ENCODE data around the gene MAPKBP1. TPM values are rescaled to one million over a fixed set of nuclear protein-coding genes. Genes with fewer than 3 reads are reported as not detected.

Gene MAPKBP1
- total and polyA plus RNA-seq, 9 of the 15 experiments (the other 6 are each of a cell fraction or from before 2014, with no cell fraction given) = 0.15 to 9.5 (median 4.5) TPM

- H3K4me1 ChIP-seq (replicated peaks in 1 of 2; ENCODE audit: control insufficient read depth in 2 of 2, insufficient read depth in 2 of 2, low read length in 2 of 2) = peaks cover 0 to 60% of the 10 kb centered on the region in 2 experiments; a peak in 2 of 5 replicates
- no peak overlapping the region for H3K9ac ChIP-seq (ENCODE audit: insufficient read depth in 1 of 2, low read depth in 2 of 2, low read length in 2 of 2)
- no peak overlapping the region for H2AFZ ChIP-seq (ENCODE audit: low read depth, low read length)
- in situ Hi-C loops (cut with MboI) = no loop called here
- ATAC-seq (no peak), FAIRE-seq (no peak), DNase-seq (ENCODE audit: extremely low read depth in 1 of 4, low spot score in 3 of 4) (no peak)
- peaks cover 11% of the 10 kb centered on the region for H4K20me1 ChIP-seq (replicated peaks; ENCODE audit: control insufficient read depth, insufficient read depth, low read length)
- no peak overlapping the region for H3K4me3 ChIP-seq
- ChIA-PET POLR2A (interaction anchor here (0.7 to 1.0 kb wide), 2 partner anchors 10 to 1503 kb away, joined by 3 read pairs; no protein-coding TSS in a partner anchor), CTCF (ENCODE audit: low intra/inter-chr PET ratio) (no interaction called here)
- no peak overlapping the region for H3K27ac ChIP-seq (ENCODE audit: extremely low read depth, low read depth, low read length)
- no TSS peak for BruUV-seq (replicated peaks)
- H3K9me3 ChIP-seq (replicated peaks; ENCODE audit: control insufficient read depth, insufficient read depth, low read depth, low read length) = no peaks in the 10 kb centered on the region; the same call in 1 of the 2 replicates
- no peak overlapping the region for H3K4me2 ChIP-seq (ENCODE audit: insufficient read depth, low read length)
- H3K27me3 ChIP-seq (ENCODE audit: control insufficient read depth in 2 of 2, insufficient read depth in 2 of 2, low read length in 2 of 2) = peaks cover 49 to 94% of the 10 kb centered on the region in 2 experiments; a peak in 4 of 5 replicates
- no peaks in the 10 kb centered on the region for H3K36me3 ChIP-seq (ENCODE audit: control insufficient read depth, insufficient read depth, low read length)
- WGBS (ENCODE audit: insufficient coverage, low coverage, missing lambda C conversion rate) = 28% methylated on average over 12 of the region's 12 CpGs
- no peaks in the 10 kb centered on the region for H3K9me1 ChIP-seq (ENCODE audit: control insufficient read depth, insufficient read depth, low read length)
- intact Hi-C loops (cut with micrococcal nuclease) = no loop called here
- no peaks in the 10 kb centered on the region for H3K79me2 ChIP-seq (ENCODE audit: control insufficient read depth, insufficient read depth, low read length)
- TF ChIP-seq, protein P1, sequence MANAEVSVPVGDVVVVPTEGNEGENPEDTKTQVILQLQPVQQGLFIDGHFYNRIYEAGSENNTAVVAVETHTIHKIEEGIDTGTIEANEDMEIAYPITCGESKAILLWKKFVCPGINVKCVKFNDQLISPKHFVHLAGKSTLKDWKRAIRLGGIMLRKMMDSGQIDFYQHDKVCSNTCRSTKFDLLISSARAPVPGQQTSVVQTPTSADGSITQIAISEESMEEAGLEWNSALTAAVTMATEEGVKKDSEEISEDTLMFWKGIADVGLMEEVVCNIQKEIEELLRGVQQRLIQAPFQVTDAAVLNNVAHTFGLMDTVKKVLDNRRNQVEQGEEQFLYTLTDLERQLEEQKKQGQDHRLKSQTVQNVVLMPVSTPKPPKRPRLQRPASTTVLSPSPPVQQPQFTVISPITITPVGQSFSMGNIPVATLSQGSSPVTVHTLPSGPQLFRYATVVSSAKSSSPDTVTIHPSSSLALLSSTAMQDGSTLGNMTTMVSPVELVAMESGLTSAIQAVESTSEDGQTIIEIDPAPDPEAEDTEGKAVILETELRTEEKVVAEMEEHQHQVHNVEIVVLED (CRISPR knock-in tag; IDR thresholded peaks at IDR 0.05) = no peak
- TF ChIP-seq KLF10 (CRISPR knock-in tag; IDR thresholded peaks at IDR 0.05) (no peak), GTF3C2 (IDR thresholded peaks at IDR 0.05; ENCODE audit: borderline replicate concordance, extremely low read depth, insufficient read length) (no peak), THRA (IDR thresholded peaks at IDR 0.05) (no peak), MCM7 (IDR thresholded peaks at IDR 0.05) (no peak), C11orf30 (IDR thresholded peaks at IDR 0.05; ENCODE audit: low read depth) (no peak), ZNF76 (CRISPR knock-in tag; IDR thresholded peaks at IDR 0.05; ENCODE audit: borderline replicate concordance) (no peak), MIER1 (IDR thresholded peaks at IDR 0.05; ENCODE audit: low read depth) (no peak), KDM2B (CRISPR knock-in tag; IDR thresholded peaks at IDR 0.05) (no peak), XRCC3 (IDR thresholded peaks at IDR 0.05) (no peak), CSDE1 (IDR thresholded peaks at IDR 0.05) (no peak)
- TF ChIP-seq, protein P2, sequence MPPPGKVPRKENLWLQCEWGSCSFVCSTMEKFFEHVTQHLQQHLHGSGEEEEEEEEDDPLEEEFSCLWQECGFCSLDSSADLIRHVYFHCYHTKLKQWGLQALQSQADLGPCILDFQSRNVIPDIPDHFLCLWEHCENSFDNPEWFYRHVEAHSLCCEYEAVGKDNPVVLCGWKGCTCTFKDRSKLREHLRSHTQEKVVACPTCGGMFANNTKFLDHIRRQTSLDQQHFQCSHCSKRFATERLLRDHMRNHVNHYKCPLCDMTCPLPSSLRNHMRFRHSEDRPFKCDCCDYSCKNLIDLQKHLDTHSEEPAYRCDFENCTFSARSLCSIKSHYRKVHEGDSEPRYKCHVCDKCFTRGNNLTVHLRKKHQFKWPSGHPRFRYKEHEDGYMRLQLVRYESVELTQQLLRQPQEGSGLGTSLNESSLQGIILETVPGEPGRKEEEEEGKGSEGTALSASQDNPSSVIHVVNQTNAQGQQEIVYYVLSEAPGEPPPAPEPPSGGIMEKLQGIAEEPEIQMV (tag; conservative IDR thresholded peaks at IDR 0.05; ENCODE audit: low read depth) = no peak
- TF ChIP-seq, protein P3, sequence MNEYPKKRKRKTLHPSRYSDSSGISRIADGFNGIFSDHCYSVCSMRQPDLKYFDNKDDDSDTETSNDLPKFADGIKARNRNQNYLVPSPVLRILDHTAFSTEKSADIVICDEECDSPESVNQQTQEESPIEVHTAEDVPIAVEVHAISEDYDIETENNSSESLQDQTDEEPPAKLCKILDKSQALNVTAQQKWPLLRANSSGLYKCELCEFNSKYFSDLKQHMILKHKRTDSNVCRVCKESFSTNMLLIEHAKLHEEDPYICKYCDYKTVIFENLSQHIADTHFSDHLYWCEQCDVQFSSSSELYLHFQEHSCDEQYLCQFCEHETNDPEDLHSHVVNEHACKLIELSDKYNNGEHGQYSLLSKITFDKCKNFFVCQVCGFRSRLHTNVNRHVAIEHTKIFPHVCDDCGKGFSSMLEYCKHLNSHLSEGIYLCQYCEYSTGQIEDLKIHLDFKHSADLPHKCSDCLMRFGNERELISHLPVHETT (CRISPR knock-in tag; conservative IDR thresholded peaks at IDR 0.05 in 1 of 2, IDR thresholded peaks at IDR 0.05 in 1 of 2) = no peak
Observed at GRCh38 chr15:41856716-41857115, 82.4 kb downstream of the MAPKBP1 start.

All from K562 (cell line).